ENCODE measurements around the gene SLC25A3.

DNA sequence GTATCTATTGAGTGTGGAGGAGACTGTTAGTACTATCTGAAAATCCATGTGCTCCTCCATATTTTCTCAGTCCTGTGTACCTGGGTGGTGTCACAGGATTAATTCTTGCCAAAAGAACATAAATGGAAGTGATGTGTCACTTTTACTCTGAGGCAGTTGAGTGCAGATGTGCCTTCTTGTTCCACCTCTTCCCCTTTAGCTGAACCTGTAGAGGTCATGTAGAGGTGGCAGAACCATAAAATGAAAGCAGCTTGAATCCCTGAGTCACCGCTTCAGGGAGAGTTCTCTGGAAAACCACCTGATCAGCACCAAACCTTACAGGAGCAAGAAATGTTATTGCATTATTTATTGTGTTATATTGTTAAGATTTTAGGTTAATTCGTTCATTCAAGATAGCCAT, 14.7 kb upstream of the SLC25A3 start:
- TF ChIP-seq ZNF121 (tag by site-specific recombination; IDR thresholded peaks at IDR 0.05) (no peak), ZNF76 (tag by site-specific recombination; IDR thresholded peaks at IDR 0.05; ENCODE audit: borderline replicate concordance, low read depth) (no peak), ZNF274 (IDR thresholded peaks at IDR 0.05; ENCODE audit: low read length) (no peak), ZNF274 (tag by site-specific recombination; IDR thresholded peaks at IDR 0.05; ENCODE audit: borderline replicate concordance) (no peak), ZNF24 (tag by site-specific recombination; IDR thresholded peaks at IDR 0.05) (no peak), ZNF138 (tag by site-specific recombination; IDR thresholded peaks at IDR 0.05; ENCODE audit: borderline replicate concordance) (no peak), ZNF626 (tag by site-specific recombination; IDR thresholded peaks at IDR 0.05) (no peak), ZNF311 (tag by site-specific recombination; IDR thresholded peaks at IDR 0.05; ENCODE audit: borderline replicate concordance) (no peak), ZSCAN30 (tag by site-specific recombination; IDR thresholded peaks at IDR 0.05) (no peak), ZNF768 (tag by site-specific recombination; IDR thresholded peaks at IDR 0.05) (no peak)
- TF ChIP-seq, protein P1, sequence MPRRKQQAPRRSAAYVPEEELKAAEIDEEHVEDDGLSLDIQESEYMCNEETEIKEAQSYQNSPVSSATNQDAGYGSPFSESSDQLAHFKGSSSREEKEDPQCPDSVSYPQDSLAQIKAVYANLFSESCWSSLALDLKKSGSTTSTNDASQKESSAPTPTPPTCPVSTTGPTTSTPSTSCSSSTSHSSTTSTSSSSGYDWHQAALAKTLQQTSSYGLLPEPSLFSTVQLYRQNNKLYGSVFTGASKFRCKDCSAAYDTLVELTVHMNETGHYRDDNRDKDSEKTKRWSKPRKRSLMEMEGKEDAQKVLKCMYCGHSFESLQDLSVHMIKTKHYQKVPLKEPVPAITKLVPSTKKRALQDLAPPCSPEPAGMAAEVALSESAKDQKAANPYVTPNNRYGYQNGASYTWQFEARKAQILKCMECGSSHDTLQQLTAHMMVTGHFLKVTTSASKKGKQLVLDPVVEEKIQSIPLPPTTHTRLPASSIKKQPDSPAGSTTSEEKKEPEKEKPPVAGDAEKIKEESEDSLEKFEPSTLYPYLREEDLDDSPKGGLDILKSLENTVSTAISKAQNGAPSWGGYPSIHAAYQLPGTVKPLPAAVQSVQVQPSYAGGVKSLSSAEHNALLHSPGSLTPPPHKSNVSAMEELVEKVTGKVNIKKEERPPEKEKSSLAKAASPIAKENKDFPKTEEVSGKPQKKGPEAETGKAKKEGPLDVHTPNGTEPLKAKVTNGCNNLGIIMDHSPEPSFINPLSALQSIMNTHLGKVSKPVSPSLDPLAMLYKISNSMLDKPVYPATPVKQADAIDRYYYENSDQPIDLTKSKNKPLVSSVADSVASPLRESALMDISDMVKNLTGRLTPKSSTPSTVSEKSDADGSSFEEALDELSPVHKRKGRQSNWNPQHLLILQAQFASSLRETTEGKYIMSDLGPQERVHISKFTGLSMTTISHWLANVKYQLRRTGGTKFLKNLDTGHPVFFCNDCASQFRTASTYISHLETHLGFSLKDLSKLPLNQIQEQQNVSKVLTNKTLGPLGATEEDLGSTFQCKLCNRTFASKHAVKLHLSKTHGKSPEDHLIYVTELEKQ (tag by site-specific recombination; IDR thresholded peaks at IDR 0.05; ENCODE audit: borderline replicate concordance) = no peak
- TF ChIP-seq, protein P2, sequence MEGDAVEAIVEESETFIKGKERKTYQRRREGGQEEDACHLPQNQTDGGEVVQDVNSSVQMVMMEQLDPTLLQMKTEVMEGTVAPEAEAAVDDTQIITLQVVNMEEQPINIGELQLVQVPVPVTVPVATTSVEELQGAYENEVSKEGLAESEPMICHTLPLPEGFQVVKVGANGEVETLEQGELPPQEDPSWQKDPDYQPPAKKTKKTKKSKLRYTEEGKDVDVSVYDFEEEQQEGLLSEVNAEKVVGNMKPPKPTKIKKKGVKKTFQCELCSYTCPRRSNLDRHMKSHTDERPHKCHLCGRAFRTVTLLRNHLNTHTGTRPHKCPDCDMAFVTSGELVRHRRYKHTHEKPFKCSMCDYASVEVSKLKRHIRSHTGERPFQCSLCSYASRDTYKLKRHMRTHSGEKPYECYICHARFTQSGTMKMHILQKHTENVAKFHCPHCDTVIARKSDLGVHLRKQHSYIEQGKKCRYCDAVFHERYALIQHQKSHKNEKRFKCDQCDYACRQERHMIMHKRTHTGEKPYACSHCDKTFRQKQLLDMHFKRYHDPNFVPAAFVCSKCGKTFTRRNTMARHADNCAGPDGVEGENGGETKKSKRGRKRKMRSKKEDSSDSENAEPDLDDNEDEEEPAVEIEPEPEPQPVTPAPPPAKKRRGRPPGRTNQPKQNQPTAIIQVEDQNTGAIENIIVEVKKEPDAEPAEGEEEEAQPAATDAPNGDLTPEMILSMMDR (tag by site-specific recombination; IDR thresholded peaks at IDR 0.05) = no peak
- TF ChIP-seq, protein P3, sequence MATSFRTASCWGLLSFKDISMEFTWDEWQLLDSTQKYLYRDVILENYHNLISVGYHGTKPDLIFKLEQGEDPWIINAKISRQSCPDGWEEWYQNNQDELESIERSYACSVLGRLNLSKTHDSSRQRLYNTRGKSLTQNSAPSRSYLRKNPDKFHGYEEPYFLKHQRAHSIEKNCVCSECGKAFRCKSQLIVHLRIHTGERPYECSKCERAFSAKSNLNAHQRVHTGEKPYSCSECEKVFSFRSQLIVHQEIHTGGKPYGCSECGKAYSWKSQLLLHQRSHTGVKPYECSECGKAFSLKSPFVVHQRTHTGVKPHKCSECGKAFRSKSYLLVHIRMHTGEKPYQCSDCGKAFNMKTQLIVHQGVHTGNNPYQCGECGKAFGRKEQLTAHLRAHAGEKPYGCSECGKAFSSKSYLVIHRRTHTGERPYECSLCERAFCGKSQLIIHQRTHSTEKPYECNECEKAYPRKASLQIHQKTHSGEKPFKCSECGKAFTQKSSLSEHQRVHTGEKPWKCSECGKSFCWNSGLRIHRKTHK (tag by site-specific recombination; IDR thresholded peaks at IDR 0.05) = no peak
- TF ChIP-seq, protein P4, sequence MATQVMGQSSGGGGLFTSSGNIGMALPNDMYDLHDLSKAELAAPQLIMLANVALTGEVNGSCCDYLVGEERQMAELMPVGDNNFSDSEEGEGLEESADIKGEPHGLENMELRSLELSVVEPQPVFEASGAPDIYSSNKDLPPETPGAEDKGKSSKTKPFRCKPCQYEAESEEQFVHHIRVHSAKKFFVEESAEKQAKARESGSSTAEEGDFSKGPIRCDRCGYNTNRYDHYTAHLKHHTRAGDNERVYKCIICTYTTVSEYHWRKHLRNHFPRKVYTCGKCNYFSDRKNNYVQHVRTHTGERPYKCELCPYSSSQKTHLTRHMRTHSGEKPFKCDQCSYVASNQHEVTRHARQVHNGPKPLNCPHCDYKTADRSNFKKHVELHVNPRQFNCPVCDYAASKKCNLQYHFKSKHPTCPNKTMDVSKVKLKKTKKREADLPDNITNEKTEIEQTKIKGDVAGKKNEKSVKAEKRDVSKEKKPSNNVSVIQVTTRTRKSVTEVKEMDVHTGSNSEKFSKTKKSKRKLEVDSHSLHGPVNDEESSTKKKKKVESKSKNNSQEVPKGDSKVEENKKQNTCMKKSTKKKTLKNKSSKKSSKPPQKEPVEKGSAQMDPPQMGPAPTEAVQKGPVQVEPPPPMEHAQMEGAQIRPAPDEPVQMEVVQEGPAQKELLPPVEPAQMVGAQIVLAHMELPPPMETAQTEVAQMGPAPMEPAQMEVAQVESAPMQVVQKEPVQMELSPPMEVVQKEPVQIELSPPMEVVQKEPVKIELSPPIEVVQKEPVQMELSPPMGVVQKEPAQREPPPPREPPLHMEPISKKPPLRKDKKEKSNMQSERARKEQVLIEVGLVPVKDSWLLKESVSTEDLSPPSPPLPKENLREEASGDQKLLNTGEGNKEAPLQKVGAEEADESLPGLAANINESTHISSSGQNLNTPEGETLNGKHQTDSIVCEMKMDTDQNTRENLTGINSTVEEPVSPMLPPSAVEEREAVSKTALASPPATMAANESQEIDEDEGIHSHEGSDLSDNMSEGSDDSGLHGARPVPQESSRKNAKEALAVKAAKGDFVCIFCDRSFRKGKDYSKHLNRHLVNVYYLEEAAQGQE (tag by site-specific recombination; IDR thresholded peaks at IDR 0.05) = no peak

All from HEK293 (cell line).